DOHH2 (cell line): Measurements from ENCODE around the gene TRIL.

Experiments used
- H3F3A ChIP-seq: fragments of 200-600 bp; sonication (generic), shearing (Covaris generic); 2 replicates; pipeline ENCODE4 v1.6.0; 2016; ENCODE audit warnings: antibody characterized with exemption, mild to moderate bottlenecking; ENCODE audit not compliant: control insufficient read depth, insufficient read depth
- H3K27ac ChIP-seq: fragments of 200-600 bp; sonication (generic); 2 replicates; pipeline ENCODE4 v1.5.1; 2014; ENCODE audit warnings: low read depth, mild to moderate bottlenecking, low read length, moderate library complexity
- H3K27me3 ChIP-seq: fragments of 200-600 bp; sonication (generic); 2 replicates; pipeline ENCODE4 v1.6.1; 2014; ENCODE audit warnings: mild to moderate bottlenecking, low read length, mixed read lengths; ENCODE audit not compliant: control insufficient read depth
- H3K36me3 ChIP-seq: fragments of 200-600 bp; sonication (generic); 2 replicates; pipeline ENCODE4 v1.6.1; 2014; ENCODE audit warnings: mild to moderate bottlenecking, low read length, moderate library complexity, mixed read lengths; ENCODE audit not compliant: control insufficient read depth
- H3K4me1 ChIP-seq: fragments of 200-600 bp; sonication (generic); 2 replicates; pipeline ENCODE4 v1.6.1; 2014; ENCODE audit warnings: mild to moderate bottlenecking, low read length, mixed read lengths; ENCODE audit not compliant: control insufficient read depth
- H3K4me2 ChIP-seq: fragments of 200-600 bp; sonication (generic); 2 replicates; pipeline ENCODE4 v1.6.0; 2014; ENCODE audit warnings: mild to moderate bottlenecking, low read length, moderate library complexity
- H3K4me3 ChIP-seq: fragments of 200-600 bp; sonication (generic); 2 replicates; pipeline ENCODE4 v1.5.1; 2014; ENCODE audit warnings: mild to moderate bottlenecking, low read length, mixed read lengths
- H3K79me2 ChIP-seq: fragments of 200-600 bp; sonication (generic); 2 replicates; pipeline ENCODE4 v1.6.1; 2014; ENCODE audit warnings: mild to moderate bottlenecking, low read length, mixed read lengths; ENCODE audit not compliant: control insufficient read depth
- H3K9me2 ChIP-seq: fragments of 200-600 bp; sonication (generic); replicated peaks from 2 replicates; pipeline ENCODE4 v1.6.1; 2014; ENCODE audit warnings: mild to moderate bottlenecking, low read length, mixed read lengths; ENCODE audit not compliant: control insufficient read depth
- H3K9me3 ChIP-seq: fragments of 200-600 bp; sonication (generic); 2 replicates; pipeline ENCODE4 v1.6.1; 2014; ENCODE audit warnings: antibody characterized with exemption, low read length, mixed read lengths; ENCODE audit not compliant: control insufficient read depth, insufficient read depth
- H4K20me1 ChIP-seq: fragments of 200-600 bp; sonication (generic); 2 replicates; pipeline ENCODE4 v1.6.0; 2014; ENCODE audit warnings: low read depth, mild to moderate bottlenecking, antibody characterized with exemption, low read length, moderate library complexity; ENCODE audit not compliant: control insufficient read depth, insufficient read depth
- EZH2phosphoT487 ChIP-seq: fragments of 200-600 bp; sonication (generic); IDR thresholded peaks from 2 replicates; pipeline ENCODE4 v1.6.1; 2017; ENCODE audit warnings: borderline replicate concordance, mild to moderate bottlenecking, antibody characterized with exemption, low read length, moderate library complexity, mixed read lengths
- TF ChIP-seq, protein P1 (sequence below): fragments of 200-600 bp; sonication (generic); IDR thresholded peaks from one replicate; pipeline ENCODE4 v1.5.1; 2014; ENCODE audit warnings: antibody characterized with exemption, mild to moderate bottlenecking, low read depth, low read length; ENCODE audit not compliant: poor library complexity, severe bottlenecking

The TRIL gene

DNA sequence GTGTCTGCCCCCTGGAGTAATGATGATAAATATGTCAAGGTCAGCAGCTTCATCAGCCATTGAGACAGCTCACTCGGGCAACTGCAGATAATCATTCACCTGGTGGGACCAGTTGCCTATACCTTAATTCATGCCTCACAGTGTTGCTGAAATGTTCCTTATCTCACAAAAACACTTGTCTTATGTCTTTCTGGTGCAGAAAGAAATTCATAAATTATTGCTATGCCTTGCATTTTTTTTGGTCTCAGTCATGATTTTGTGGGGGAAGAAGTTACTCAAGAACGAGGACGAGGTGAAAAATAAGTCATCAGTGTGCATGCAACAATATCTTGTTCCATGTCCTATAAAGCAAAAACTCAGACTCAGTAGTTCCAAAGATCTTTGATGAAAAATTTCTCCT is 16.0 kb downstream of the TRIL start:
- no peak for TF ChIP-seq EZH2phosphoT487
- TF ChIP-seq, protein P1, sequence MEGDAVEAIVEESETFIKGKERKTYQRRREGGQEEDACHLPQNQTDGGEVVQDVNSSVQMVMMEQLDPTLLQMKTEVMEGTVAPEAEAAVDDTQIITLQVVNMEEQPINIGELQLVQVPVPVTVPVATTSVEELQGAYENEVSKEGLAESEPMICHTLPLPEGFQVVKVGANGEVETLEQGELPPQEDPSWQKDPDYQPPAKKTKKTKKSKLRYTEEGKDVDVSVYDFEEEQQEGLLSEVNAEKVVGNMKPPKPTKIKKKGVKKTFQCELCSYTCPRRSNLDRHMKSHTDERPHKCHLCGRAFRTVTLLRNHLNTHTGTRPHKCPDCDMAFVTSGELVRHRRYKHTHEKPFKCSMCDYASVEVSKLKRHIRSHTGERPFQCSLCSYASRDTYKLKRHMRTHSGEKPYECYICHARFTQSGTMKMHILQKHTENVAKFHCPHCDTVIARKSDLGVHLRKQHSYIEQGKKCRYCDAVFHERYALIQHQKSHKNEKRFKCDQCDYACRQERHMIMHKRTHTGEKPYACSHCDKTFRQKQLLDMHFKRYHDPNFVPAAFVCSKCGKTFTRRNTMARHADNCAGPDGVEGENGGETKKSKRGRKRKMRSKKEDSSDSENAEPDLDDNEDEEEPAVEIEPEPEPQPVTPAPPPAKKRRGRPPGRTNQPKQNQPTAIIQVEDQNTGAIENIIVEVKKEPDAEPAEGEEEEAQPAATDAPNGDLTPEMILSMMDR: no peak
- Histone ChIP-seq H3K9me3 (no peaks in the 10 kb centered on the region), H3K9me2 (no peaks in the 10 kb centered on the region), H4K20me1 (no peaks in the 10 kb centered on the region), H3K27me3 (0 out of 2 replicates have a peak, but pooled peaks cover 6% of the 10 kb centered on the region), H3K36me3 (no peaks in the 10 kb centered on the region), H3K27ac (no peak overlapping the region), H3K79me2 (no peaks in the 10 kb centered on the region), H3F3A (no peaks in the 10 kb centered on the region), H3K4me2 (no peak overlapping the region), H3K4me1 (no peaks in the 10 kb centered on the region), H3K4me3 (no peak overlapping the region)

DNA sequence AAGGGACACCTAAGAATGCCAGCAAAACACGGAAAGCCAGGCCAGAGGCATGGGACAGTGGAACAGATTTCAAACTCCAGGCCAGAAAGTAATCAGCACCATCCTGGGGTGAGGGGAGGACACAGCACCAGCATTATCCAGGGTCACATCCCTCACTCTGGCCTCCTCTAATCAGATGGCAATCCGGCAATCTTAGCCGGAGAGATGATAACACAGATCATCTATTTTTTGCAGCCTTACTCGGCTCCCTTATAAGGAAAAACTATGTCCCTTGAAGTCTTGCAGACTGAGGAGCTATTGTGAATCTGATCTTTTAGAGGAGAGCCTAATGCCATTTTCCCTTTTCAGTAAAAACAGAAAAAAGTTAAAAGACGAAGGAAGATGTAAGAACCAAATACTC is 16.5 kb downstream of the TRIL start:
- no peaks in the 10 kb centered on the region for H3F3A ChIP-seq
- H3K79me2 ChIP-seq: no peaks in the 10 kb centered on the region
- no peaks in the 10 kb centered on the region for H3K9me2 ChIP-seq
- TF ChIP-seq EZH2phosphoT487: no peak
- TF ChIP-seq, protein P1: no peak
- H3K4me2 ChIP-seq: no peak overlapping the region
- H3K36me3 ChIP-seq: no peaks in the 10 kb centered on the region
- no peak overlapping the region for H3K27ac ChIP-seq
- no peak overlapping the region for H3K4me3 ChIP-seq
- no peaks in the 10 kb centered on the region for H3K9me3 ChIP-seq
- H4K20me1 ChIP-seq: no peaks in the 10 kb centered on the region
- H3K27me3 ChIP-seq: 0 out of 2 replicates have a peak, but pooled peaks cover 6% of the 10 kb centered on the region
- H3K4me1 ChIP-seq: no peaks in the 10 kb centered on the region

DNA sequence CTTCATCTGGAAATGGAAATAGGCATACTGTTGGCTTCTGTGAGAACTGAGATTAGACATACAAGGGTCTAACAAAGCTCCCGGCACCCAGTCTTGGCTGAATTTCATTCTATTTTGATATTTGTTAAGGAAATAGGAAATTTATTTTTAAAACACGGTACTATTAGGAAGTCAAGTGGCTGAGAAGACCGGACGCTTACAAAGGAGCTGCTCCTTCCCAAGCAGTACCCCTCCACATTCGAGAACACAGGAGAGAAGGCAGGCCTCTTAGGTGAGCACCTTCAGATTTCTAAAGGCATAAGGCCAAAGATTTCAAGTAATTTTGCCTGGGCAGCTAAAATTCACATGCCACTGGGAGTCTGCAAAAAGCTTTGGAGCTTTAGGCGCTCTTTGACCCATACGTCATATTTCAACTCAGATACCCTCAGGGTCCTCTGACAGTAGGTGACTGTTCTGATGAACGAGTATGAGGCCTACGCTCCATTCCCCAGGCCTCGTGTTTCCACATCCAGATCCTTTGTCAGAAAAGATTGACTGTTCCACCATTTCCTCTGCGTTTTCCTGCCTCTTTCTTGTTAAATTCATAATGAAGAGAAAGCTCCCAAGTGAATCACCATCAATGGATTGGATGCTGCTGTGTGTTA is 17.3 kb downstream of the TRIL start:
- Histone ChIP-seq H3K79me2 (no peaks in the 10 kb centered on the region), H3K27me3 (0 out of 2 replicates have a peak, but pooled peaks cover 3% of the 10 kb centered on the region), H3K9me2 (no peaks in the 10 kb centered on the region), H3K27ac (no peak overlapping the region), H3K4me1 (no peaks in the 10 kb centered on the region), H3K9me3 (no peaks in the 10 kb centered on the region), H3K4me3 (no peak overlapping the region), H3F3A (no peaks in the 10 kb centered on the region), H3K4me2 (no peak overlapping the region), H4K20me1 (no peaks in the 10 kb centered on the region), H3K36me3 (no peaks in the 10 kb centered on the region)
- TF ChIP-seq, protein P1: no peak
- TF ChIP-seq EZH2phosphoT487: no peak
